Trophoblast cell (in vitro differentiated cells and primary cell): ENCODE data around the gene SEMA4F.

Source experiments
- DNase-seq, 2 donors: peaks; one replicate each; pipeline ENCODE4 v3.0.0-alpha.2; 2016
- H2AFZ ChIP-seq: 2 replicates; pipeline ENCODE4 v1.6.1; 2013; ENCODE audit warnings: low read length, moderate library complexity, mild to moderate bottlenecking; ENCODE audit not compliant: insufficient read depth, poor library complexity
- H2AK5ac ChIP-seq: 2 replicates; pipeline ENCODE4 v1.6.1; 2013; ENCODE audit warnings: mild to moderate bottlenecking, low read length
- H2BK120ac ChIP-seq: 2 replicates; pipeline ENCODE4 v1.6.1; 2013; ENCODE audit warnings: low read length, mild to moderate bottlenecking, moderate library complexity; ENCODE audit not compliant: insufficient read depth, poor library complexity
- H2BK12ac ChIP-seq: 2 replicates; pipeline ENCODE4 v1.6.1; 2013; ENCODE audit warnings: mild to moderate bottlenecking, low read length, moderate library complexity
- H2BK5ac ChIP-seq: 2 replicates; pipeline ENCODE4 v1.6.1; 2013; ENCODE audit warnings: low read length, low read depth, moderate library complexity, mild to moderate bottlenecking; ENCODE audit not compliant: poor library complexity
- H3K14ac ChIP-seq: 2 replicates; pipeline ENCODE4 v1.6.1; 2013; ENCODE audit warnings: mild to moderate bottlenecking, low read length
- H3K18ac ChIP-seq: 2 replicates; pipeline ENCODE4 v1.6.1; 2013; ENCODE audit warnings: mild to moderate bottlenecking, low read length
- H3K23ac ChIP-seq: 2 replicates; pipeline ENCODE4 v1.6.1; 2013; ENCODE audit warnings: low read length
- H3K27ac ChIP-seq: 2 replicates; pipeline ENCODE4 v1.5.1; 2013; ENCODE audit warnings: low read depth, mild to moderate bottlenecking, inconsistent platforms, low read length, moderate library complexity
- H3K27me3 ChIP-seq: 2 replicates; pipeline ENCODE4 v1.6.1; 2013; ENCODE audit warnings: inconsistent platforms, mild to moderate bottlenecking, low read length, moderate library complexity; ENCODE audit not compliant: insufficient read depth
- H3K36me3 ChIP-seq, 2 experiments: 1 replicate in 1 of 2; 2 replicates in 1 of 2; pipeline ENCODE4 v1.6.1; 2013; ENCODE audit warnings: low read length in 2 of 2, mild to moderate bottlenecking in 2 of 2, moderate library complexity in 1 of 2; ENCODE audit not compliant: insufficient read depth in 2 of 2, control insufficient read depth in 1 of 2
- H3K4ac ChIP-seq: 2 replicates; pipeline ENCODE4 v1.6.1; 2013; ENCODE audit warnings: low read depth, mild to moderate bottlenecking, low read length, moderate library complexity
- H3K4me1 ChIP-seq, 2 experiments: 1 replicate in 1 of 2; 2 replicates in 1 of 2; pipeline ENCODE4 v1.6.1; 2013; ENCODE audit warnings: low read length in 2 of 2, mild to moderate bottlenecking in 2 of 2, moderate library complexity in 1 of 2; ENCODE audit not compliant: insufficient read depth in 2 of 2, control insufficient read depth in 1 of 2
- H3K4me2 ChIP-seq: 2 replicates; pipeline ENCODE4 v1.6.1; 2013; ENCODE audit warnings: inconsistent platforms, mild to moderate bottlenecking, low read length, moderate library complexity
- H3K4me3 ChIP-seq: 2 replicates; pipeline ENCODE4 v1.5.1; 2013; ENCODE audit warnings: mild to moderate bottlenecking, low read depth, low read length, inconsistent platforms
- H3K79me1 ChIP-seq: one replicate; pipeline ENCODE4 v1.6.1; 2013; ENCODE audit warnings: low read length
- H3K79me2 ChIP-seq: 2 replicates; pipeline ENCODE4 v1.6.1; 2013; ENCODE audit warnings: low read length, mild to moderate bottlenecking; ENCODE audit not compliant: control insufficient read depth, insufficient read depth, poor library complexity
- H3K9ac ChIP-seq: 2 replicates; pipeline ENCODE4 v1.6.1; 2013; ENCODE audit warnings: mild to moderate bottlenecking, low read length
- H3K9me3 ChIP-seq: 2 replicates; pipeline ENCODE4 v1.6.1; 2013; ENCODE audit warnings: low read depth, mild to moderate bottlenecking, control low read depth, inconsistent platforms, low read length; ENCODE audit not compliant: insufficient read depth
- H4K12ac ChIP-seq: 2 replicates; pipeline ENCODE4 v1.6.1; 2013; ENCODE audit warnings: low read depth, mild to moderate bottlenecking, low read length, moderate library complexity
- H4K8ac ChIP-seq: 2 replicates; pipeline ENCODE4 v1.6.1; 2013; ENCODE audit warnings: low read depth, mild to moderate bottlenecking, low read length, moderate library complexity
- H4K91ac ChIP-seq: one replicate; pipeline ENCODE4 v1.6.1; 2013; ENCODE audit warnings: low read depth, mild to moderate bottlenecking, low read length, moderate library complexity
- WGBS: extraction: QIAGEN DNeasy Blood & Tissue Kit; methylation state at CpG from one replicate; pipeline ENCODE4 v1.1.7; 2013; ENCODE audit warnings: missing lambda C conversion rate; ENCODE audit not compliant: insufficient read length, insufficient coverage; ENCODE audit errors: extremely low coverage; 5-methylcytosine and 5-hydroxymethylcytosine counted together

SEMA4F gene

GRCh38 chr2:74693668-74694067 lies 39.6 kb downstream of the SEMA4F start:
- no peak overlapping the region for H2BK12ac ChIP-seq
- H3K27ac ChIP-seq = no peak overlapping the region
- H4K91ac ChIP-seq = no peak overlapping the region
- no peak for DNase-seq
- H3K79me2 ChIP-seq = no peaks in the 10 kb centered on the region
- H2AK5ac ChIP-seq = no peak overlapping the region
- no peak overlapping the region for H3K4me3 ChIP-seq
- WGBS = no CpG with 5 or more reads among the region's 1 CpG
- H2BK5ac ChIP-seq = no peak overlapping the region
- H3K27me3 ChIP-seq = no peaks in the 10 kb centered on the region
- H3K23ac ChIP-seq = no peak overlapping the region
- H3K4ac ChIP-seq = no peak overlapping the region
- H4K12ac ChIP-seq = no peak overlapping the region
- H3K18ac ChIP-seq = no peak overlapping the region
- no peak overlapping the region for H4K8ac ChIP-seq
- no peaks in the 10 kb centered on the region for H3K9me3 ChIP-seq
- H2BK120ac ChIP-seq = no peak overlapping the region
- H3K36me3 ChIP-seq = no peaks in the 10 kb centered on the region
- H3K79me1 ChIP-seq = no peaks in the 10 kb centered on the region
- no peak overlapping the region for H2AFZ ChIP-seq
- no peak overlapping the region for H3K4me2 ChIP-seq
- H3K14ac ChIP-seq = no peak overlapping the region
- H3K4me1 ChIP-seq = no peaks in the 10 kb centered on the region
- no peak overlapping the region for H3K9ac ChIP-seq

- no peak overlapping the region for H3K4ac ChIP-seq
- no peak overlapping the region for H3K23ac ChIP-seq
- WGBS = no CpG with 5 or more reads among the region's 3 CpGs
- no peaks in the 10 kb centered on the region for H3K79me2 ChIP-seq
- H2BK12ac ChIP-seq = no peak overlapping the region
- H3K9ac ChIP-seq = no peak overlapping the region
- H3K27me3 ChIP-seq = no peaks in the 10 kb centered on the region
- no peaks in the 10 kb centered on the region for H3K4me1 ChIP-seq
- H4K8ac ChIP-seq = no peak overlapping the region
- no peak overlapping the region for H4K91ac ChIP-seq
- no peaks in the 10 kb centered on the region for H3K36me3 ChIP-seq
- H2AFZ ChIP-seq = no peak overlapping the region
- no peak overlapping the region for H3K14ac ChIP-seq
- no peak overlapping the region for H2BK5ac ChIP-seq
- no peaks in the 10 kb centered on the region for H3K79me1 ChIP-seq
- H2BK120ac ChIP-seq = no peak overlapping the region
- H3K27ac ChIP-seq = no peak overlapping the region
- DNase-seq = no peak
- H3K4me3 ChIP-seq = no peak overlapping the region
- H4K12ac ChIP-seq = no peak overlapping the region
- no peak overlapping the region for H2AK5ac ChIP-seq
- H3K4me2 ChIP-seq = no peak overlapping the region
- no peaks in the 10 kb centered on the region for H3K9me3 ChIP-seq
- no peak overlapping the region for H3K18ac ChIP-seq
Observed at GRCh38 chr2:74694281-74694680, 40.2 kb downstream of the SEMA4F start.

- Histone ChIP-seq H3K9ac (no peak overlapping the region), H4K8ac (no peak overlapping the region)
Observed at GRCh38 chr2:74695663-74696062, 41.6 kb downstream of the SEMA4F start.

GRCh38 chr2:74696829-74697228 lies 42.8 kb downstream of the SEMA4F start:
- no peak overlapping the region for H3K4ac ChIP-seq
- H2BK12ac ChIP-seq = no peak overlapping the region
- no peak overlapping the region for H2BK5ac ChIP-seq
- H2AK5ac ChIP-seq = no peak overlapping the region
- H3K9ac ChIP-seq = no peak overlapping the region
- H3K9me3 ChIP-seq = no peaks in the 10 kb centered on the region
- H3K4me3 ChIP-seq = no peak overlapping the region
- no peak overlapping the region for H4K8ac ChIP-seq
- no peaks in the 10 kb centered on the region for H3K79me1 ChIP-seq
- H3K18ac ChIP-seq = no peak overlapping the region
- no peak overlapping the region for H4K91ac ChIP-seq
- no peaks in the 10 kb centered on the region for H3K36me3 ChIP-seq
- H4K12ac ChIP-seq = no peak overlapping the region
- no peak overlapping the region for H2AFZ ChIP-seq
- H3K27ac ChIP-seq = no peak overlapping the region
- no peaks in the 10 kb centered on the region for H3K27me3 ChIP-seq
- DNase-seq = peak in 1 of 2 donors; percentile 80
- H2BK120ac ChIP-seq = no peak overlapping the region
- no CpG with 5 or more reads among the region's 2 CpGs for WGBS
- H3K4me2 ChIP-seq = no peak overlapping the region
- no peak overlapping the region for H3K23ac ChIP-seq
- H3K14ac ChIP-seq = no peak overlapping the region
- no peaks in the 10 kb centered on the region for H3K4me1 ChIP-seq
- H3K79me2 ChIP-seq = no peaks in the 10 kb centered on the region

More at GRCh38 chr2:74695663-74696062, 41.6 kb downstream of the SEMA4F start:
- H4K91ac ChIP-seq = no peak overlapping the region
- H2BK120ac ChIP-seq = no peak overlapping the region
- no peak overlapping the region for H3K4ac ChIP-seq
- H3K36me3 ChIP-seq = no peaks in the 10 kb centered on the region
- H3K4me2 ChIP-seq = no peak overlapping the region
- no peak overlapping the region for H2BK5ac ChIP-seq
- no peaks in the 10 kb centered on the region for H3K9me3 ChIP-seq
- H2BK12ac ChIP-seq = no peak overlapping the region
- H3K23ac ChIP-seq = no peak overlapping the region
- DNase-seq = no peak
- H2AFZ ChIP-seq = no peak overlapping the region
- H3K18ac ChIP-seq = no peak overlapping the region
- H3K27ac ChIP-seq = no peak overlapping the region
- H2AK5ac ChIP-seq = no peak overlapping the region
- H3K4me1 ChIP-seq = no peaks in the 10 kb centered on the region
- no peaks in the 10 kb centered on the region for H3K27me3 ChIP-seq
- no peak overlapping the region for H4K12ac ChIP-seq
- H3K4me3 ChIP-seq = no peak overlapping the region
- H3K79me1 ChIP-seq = no peaks in the 10 kb centered on the region
- no peaks in the 10 kb centered on the region for H3K79me2 ChIP-seq
- WGBS = no CpG with 5 or more reads among the region's 4 CpGs
- H3K14ac ChIP-seq = no peak overlapping the region
